Bone marrow (tissue), 2 donors: ENCODE measurements around the gene CECR2.

Experiments
- DNase-seq, 2 donors: peaks; one replicate each; lab custom pipeline; 2025; lab: John Stamatoyannopoulos, UW

Gene CECR2

DNA sequence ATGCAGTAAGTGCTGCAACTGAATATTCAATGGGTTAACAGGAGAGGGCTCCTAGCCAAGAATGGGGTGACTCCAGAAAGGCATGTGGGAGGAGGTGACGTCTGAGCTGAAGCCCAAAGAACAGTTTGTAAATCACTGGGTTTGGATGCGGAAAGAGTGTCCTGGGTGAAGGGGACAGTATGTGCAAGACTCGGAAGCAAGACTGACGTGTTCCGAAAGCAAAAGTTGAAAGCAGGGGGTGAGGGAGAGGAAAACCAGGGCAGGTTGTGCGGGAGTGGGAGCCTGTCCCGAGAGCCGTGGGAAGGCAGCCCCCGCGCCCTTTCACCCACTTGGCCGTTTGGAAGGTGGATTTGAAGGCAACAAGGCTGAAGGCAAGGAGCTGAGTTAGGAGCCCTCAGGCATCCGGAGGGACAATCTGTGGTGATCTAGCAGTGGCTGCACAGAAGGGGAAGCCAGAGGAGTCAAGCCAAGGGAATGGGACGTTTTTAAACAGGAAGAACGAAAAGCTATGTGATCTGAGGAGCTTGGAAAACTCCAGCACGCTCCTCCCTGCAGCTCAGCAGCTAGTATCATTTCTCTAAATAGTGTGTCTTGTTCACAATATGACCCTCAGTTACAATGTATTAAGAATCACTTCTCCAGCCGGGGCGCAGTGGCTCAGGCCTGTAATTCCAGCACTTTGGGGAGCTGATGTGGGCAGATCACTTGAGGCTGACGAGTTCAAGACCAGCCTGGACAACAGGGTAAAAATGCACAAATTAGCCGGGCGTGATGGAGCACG is 201.8 kb downstream of the CECR2 start:
- DNase-seq, result no peak

DNA sequence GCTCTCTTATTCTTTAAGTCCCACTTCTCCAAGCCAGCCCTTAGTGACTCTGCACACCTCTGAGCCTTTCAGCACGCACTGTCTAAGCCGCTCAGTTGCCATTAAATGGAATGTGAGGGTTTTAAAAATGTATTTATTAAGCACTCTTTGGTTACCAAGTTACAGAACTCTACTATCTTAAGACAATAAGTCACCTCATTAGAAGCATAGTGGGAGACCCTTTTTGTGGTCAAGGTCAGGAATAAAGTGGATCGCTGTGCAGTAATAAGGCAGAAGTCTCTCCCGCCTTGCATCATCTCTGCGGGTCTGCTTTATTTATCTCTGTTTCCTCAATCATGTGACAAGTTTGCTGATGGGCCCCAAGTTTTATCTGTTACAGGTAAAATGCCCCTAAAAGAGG is 205.9 kb downstream of the CECR2 start:
- DNase-seq, result no peak

DNA sequence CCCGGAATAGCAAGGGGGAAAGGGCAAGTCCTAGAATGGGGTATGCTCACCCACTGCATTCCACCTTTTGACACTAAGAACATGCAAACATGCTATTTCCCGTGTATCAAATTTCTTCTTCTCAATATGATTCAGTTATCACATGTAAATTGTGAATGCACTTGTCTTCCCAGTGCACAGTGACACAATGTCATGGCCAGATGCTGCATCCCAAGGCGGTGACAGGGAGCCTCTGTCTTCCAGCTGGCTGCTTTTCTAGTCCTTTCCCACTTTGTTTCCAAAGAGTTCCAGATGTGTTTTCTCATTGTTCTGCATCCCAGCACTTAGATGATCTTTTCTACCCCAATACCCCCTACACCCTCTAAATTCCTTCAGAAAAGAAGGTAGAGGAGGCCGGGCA is 206.4 kb downstream of the CECR2 start:
- DNase-seq, result no peak

DNA sequence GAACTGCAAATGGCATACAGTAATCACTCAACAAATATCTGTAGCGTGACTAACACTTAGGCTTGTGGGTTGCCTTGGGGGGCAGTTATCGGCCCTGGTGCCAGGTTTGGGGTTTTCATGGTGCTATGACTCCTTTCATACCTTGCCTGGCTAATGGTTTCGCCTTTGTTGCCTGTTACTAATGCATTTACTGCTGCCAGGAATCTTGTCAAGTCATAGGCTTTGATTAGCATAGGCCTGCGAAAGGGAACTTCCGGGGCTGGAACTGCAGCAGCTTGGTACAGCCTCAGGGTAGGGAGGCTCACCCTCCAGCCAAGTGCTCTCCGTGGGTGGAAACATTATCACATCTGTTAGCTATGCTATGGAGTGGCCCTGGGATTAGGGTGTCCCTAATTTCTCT is 207.2 kb downstream of the CECR2 start:
- DNase-seq, result no peak

DNA sequence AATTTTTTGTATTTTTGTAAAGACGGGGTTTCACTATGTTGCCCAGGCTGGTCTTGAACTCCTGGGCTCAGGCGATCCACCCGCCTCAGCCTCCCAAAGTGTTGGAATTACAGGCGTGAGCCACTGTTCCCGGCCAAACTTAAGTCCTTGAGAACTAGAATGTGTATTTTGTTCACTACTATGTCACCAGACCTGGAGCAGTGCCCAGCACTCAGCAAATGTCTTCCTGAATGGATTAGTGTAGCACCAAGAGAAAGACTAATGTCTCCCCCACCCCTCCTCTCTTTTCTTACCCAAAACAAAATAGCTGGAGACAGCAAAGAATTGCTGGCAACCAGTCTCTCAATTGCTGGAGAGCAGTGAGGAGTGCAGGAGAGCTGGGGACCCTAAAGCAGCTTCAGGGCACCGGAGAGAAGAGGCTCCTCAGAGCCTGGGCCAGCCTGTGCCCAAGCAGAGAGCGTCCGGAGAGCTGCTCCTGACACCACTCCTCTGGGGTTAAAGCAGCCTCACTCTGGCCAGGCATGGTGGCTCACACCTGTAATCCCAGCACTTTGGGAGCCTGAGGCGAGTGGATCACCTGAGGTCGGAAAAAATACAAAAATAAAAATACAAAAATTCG is 209.0 kb downstream of the CECR2 start:
- no peak for DNase-seq

DNA sequence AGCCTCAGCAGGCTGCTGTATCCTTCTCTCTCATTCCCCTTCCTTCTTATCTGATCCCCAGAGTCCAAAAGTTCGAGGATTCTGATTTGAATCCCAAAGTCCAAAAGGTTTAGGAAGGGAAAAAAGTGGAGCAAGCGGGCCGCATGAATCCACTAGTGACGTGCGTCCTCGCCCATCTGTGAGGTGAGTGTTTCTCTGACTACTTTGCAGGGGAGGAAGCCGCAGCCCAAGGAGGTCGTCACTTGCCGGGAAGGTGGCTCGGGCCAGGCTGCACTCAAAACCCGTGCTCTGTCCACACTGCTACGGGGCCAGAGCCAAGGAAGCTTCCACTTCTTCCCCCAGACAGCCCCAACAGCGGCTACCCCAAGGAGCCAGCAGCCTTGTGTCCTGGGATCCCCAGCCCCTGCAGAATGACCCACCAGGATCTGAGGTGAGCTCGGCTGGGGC is 210.3 kb downstream of the CECR2 start:
- no peak for DNase-seq

DNA sequence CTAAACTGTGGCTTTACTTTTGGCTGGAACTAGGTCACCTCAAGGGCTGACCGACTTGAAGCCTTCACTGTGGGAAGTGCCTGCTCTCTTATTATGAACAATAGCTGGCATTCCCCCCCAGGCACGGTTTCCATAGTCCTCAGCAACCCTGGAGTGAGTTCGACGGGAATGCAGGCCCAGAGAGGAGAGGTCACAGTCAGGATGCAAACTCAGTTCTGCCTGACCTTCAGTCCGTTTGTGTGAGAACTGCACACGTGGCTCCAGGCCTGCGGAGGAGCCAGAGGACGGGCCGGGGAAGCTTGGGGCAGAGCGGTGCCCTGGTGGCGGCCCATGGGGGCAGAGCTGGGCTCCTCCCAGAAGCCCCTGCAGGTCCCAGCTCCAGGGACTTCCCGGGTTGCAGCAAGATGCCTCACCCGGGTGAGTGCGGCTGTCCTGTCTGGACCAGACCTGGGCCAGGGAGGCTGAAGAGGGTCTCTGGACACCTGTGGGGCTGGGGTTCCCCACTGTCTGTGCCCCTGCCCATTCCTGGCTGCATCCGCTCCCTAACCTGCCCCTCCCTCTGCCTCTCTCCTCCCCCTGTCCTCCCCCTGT is 211.3 kb downstream of the CECR2 start:
- no peak for DNase-seq

DNA sequence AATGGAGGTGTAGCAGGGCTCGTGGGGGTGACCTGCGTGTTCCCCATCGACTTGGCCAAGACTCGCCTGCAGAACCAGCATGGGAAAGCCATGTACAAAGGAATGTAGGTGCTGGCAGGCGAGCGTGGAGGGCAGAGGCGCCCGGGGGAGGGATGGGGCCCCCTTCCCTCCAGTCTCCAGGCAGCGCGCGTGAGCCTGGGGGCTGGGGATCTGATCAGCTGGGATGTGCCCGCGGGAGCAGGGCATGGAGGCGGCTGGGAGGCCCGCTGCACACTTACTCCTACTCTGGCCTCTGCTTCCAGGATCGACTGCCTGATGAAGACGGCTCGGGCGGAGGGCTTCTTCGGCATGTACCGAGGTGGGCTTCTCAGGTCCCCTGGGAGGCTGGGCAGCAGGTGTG is 211.8 kb downstream of the CECR2 start:
- DNase-seq, result no peak

DNA sequence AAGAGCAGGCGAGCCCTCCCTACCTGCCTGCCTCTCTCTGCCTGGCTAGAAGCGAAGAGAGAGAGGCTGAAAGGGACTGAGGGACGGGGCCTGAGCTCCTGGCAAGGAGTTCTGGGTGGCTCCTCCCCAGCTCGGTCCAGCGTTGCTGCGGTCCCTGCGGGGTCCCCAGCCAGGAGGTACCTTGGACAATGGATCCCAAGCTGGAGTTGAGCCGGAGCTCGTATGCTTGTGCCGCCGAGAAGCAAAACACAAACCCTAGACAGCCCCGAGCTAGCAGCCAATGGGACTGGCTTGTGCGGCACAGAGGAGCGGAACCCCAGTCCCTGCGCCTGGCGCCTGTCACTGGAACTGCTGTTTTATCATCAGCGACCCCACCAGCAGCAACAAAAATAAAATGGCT is 212.4 kb downstream of the CECR2 start:
- no peak for DNase-seq

DNA sequence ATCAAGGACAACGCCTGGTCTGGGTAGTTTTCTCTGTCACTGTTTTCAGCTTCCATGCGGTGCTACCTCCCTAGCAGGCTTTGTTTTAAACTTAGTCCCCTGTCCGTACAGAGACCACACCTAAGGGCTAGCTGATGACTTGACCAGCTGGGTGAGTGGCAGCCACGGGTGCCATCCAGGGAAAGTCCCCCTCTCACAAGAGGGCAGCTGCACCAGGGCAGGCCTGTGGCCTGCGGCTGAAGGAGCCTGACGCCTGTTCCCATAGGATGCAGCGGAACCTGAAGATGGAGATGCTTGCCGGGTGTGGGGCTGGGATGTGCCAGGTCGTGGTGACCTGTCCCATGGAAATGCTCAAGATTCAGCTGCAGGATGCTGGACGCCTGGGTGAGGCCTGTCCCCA is 213.9 kb downstream of the CECR2 start:
- no peak for DNase-seq

DNA sequence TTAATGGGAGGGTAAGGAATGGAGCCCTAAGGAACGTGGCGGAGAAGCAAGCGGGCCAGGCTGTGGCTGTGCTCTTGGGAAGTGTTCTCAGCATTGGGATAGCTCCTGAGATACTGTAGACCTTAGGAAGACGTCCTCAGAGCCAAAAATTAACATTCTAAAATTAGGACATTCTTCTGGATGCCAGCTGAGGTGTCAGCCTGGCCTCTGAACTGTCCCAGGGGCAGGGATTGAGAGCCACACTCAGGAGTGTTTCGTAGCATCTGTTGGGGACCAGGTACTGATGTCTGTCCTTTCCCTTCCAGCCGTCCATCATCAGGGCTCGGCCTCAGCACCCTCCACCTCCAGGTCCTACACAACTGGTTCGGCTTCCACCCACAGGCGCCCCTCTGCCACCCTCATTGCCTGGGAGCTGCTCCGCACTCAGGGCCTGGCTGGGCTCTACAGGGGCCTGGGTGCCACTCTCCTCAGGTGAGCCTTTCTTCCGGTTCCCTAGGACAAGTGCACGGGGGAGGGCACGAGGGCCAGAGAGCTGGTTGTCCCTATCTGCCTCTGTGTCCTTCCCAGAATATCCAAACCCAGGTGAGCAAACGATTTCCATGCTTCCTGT is 217.7 kb downstream of the CECR2 start:
- no peak for DNase-seq

DNA sequence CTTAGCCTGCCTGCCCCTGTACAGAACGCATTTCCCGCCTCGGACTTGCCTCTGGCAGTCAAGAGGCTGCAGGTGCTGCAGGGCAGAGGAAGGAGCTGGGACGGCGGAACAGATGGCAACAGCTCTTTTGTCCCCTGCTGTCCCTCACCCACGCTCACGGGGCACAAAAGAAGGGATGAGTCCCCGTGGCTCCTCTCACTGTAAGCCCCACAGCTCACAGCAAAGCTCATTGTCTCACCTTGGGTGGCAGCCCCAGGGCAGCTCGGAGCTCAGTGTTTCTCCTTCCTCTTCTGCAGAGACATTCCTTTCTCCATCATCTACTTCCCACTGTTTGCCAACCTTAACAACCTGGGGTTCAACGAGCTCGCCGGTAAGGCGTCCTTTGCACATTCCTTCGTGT is 218.4 kb downstream of the CECR2 start:
- DNase-seq, result no peak

DNA sequence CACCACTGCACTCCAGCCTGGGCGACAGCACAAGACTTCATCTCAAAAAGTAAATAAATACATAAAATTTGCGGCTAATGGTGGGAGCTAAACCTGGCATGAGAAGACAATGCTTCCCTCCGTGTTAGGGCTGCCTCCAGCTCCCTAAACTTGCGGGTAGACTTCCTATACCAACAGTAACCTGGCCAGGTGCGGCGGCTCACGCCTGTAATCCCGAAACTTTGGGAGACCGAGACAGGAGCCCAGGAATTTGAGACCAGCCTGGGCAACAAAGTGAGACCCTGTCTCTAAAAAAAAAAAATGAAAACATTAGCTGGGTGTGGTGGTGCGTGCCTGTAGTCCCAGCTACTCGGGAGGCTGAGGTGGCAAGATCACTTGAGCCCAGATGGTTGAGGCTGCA is 219.3 kb downstream of the CECR2 start:
- no peak for DNase-seq

DNA sequence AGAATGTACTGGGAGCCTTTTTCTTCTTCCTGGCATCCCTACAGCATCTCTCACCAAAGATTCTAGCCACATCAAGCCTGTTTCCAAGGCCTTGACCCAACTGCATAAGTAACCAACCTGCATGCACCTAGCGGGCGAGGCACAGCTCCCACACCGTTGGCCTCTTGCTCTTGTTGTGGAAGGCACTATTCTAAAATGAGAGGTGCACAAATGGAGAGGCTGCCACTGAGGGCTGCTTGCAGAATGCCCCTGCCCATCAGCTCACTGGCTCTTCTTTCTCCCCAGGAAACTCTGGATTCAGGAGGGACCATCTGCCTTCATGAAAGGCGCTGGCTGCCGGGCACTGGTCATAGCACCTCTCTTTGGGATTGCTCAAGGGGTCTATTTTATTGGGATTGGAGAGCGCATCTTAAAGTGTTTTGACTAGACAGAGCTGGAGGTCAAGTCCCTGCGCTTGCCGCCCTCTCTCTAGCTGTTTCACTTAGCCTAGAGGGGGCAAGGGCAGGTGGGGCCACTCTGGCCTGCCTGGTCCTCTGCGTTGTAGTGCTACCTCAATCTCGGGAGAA is 220.6 kb downstream of the CECR2 start:
- DNase-seq, result no peak

DNA sequence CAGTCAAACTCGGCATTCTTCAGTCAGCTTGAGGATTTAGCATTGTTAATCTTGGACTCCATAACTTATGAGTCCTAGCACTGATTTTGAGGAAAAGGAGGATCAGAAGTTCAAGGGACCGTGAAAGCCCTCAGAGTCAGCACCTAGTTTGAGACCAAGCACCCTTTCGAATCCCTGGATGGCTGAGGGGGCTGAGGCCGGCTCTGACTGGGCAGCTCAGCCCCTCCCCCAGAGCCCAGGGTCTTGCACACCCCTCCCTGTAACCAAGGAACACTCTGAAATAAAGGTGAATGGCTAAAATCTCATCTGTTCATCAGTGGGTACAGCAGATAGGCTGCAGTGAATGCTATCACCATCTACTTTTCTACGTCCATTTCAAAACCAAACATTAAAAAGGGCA is 221.3 kb downstream of the CECR2 start:
- no peak for DNase-seq

DNA sequence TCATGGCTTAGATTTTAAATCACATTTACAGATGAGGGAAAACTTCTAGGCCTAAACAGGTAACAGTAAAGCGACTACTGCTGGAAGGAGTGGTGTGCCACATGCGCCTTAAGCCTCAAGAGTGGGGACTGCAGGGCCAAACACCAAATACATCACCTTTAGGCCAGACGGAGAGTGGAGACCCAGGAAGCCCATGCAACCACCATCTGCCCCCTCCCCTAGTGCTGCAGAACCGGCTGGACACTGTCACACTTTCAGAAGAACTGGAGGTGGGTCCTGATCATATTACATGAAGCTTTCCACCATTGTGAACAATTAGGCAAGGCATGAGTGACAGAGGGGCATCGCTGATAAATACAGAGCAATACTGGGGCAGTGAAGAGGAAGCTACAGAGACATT is 222.9 kb downstream of the CECR2 start:
- no peak for DNase-seq

DNA sequence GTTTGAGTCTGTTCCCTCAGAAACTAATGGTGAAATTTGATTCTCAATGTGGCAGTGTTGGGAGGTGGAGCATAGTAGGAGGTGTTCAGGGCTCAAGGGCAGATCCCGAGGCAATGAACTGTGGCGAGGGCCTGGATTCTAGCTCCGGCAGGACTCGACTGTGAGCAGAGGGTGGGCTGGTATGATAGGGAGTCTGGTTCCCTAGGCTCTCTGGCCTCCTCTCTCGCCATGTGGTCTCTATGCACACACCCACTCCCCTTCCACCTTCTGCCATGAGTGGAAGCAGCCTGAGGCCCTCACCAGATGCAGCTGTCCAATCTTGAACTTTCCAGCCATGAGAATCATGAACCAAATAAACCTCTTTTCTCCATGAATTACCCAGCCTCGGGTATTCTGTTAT is 227.0 kb downstream of the CECR2 start:
- no peak for DNase-seq

DNA sequence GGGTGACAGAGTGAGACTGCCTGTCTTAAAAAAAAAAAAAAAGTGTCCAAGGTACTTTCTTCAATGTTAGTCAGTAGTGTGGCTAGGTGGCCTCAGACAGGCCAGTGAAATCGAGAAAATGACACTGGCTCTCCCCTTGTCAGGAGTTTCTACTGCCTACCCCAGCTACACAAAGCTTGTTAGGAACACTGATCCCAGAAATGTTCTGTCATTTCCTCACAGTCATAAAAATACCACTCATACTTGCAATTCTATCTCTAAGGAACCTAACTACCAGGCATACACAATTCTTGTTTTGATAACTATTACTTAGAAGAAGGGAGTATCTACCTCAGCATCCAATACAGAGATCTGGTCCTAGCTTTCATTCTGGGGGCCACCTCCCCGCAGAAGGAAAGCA is 228.0 kb downstream of the CECR2 start:
- DNase-seq, result no peak

DNA sequence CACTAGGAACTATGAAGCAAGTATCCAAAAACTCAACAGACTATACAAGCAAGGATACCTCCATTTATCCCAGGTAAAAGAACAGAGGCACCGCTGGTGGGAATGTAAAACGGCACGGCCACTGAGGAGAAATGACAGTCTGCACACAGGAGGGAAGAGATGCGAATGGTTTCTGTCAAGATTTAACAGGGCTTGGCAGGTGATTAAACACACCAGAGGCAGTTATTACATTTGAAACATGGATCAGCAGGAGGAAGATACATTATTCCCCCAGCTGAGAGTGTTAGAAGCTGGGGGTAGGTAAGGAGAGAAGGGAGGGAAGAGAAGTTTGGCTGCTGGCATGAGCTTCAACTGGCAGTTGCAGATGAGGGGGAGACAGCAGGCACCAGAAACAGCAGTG is 229.1 kb downstream of the CECR2 start:
- DNase-seq, result no peak

DNA sequence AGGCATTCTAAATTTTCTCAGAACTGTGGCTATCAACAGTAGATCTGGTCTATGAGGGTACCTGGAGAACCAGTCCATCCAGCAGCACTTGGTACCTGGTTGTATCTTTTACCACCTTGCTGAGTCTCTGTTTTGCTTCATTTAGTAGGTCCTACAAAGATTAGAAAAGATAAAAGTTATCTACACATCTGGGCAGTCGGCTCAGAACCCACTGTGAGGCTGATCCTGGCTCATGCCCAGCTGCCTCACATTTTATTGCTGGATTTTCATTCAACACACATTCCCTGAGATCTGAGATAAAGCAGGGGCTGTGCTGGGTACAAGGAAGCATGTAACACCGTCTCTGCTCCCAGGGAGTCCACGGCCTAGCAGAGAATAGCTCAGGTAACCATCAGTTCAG is 231.8 kb downstream of the CECR2 start:
- DNase-seq, result no peak

DNA sequence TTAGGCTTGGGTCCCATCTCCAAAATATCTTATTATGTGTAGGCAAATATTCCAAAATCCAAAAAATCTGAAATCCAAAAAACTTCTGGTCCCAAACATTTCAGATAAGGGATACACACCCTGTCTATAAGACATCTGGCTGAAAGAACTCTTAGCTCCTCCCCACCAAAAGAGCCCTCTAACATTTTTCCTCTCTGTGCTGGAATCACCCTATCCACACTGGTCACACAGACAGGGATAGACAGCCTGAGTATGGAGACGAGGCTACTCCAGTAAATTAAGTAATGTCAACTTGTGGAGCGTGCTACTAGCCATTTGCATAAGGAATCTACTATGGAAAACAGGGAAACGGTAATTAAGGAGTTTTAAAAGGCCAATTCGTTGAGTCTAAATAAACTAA is 234.4 kb downstream of the CECR2 start:
- DNase-seq, result no peak

DNA sequence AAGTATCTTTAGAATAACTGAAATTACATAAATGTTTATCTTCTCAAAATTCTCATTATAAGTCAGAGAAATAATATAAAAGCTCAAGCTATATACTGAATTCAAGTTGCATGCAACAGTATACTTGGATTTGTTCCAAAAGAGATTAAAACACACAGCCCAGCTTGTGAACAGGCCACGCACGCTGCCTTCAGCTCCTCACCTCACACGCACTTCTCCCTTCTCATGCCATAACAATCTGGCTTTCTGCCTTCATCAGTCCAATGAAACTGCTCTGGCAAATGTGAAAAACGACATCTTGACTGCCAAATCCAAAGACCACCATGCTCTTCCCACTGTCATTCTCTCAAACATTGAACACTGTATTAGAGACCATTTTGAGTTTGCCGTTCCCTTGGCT is 237.2 kb downstream of the CECR2 start:
- no peak for DNase-seq
